ENCODE results near the gene CDH2. TPM values are rescaled to one million over a fixed set of nuclear protein-coding genes. Genes with fewer than 3 reads are reported as not detected.

CDH2 gene
- total and polyA plus RNA-seq, 7 donors: under 0.01 to 8.2 (median 5.6) TPM; not detected in 1

- 56 to 75% methylated on average over 1 of the region's 1 CpG for WGBS, 2 donors
- Histone ChIP-seq H3K27ac (no peak overlapping the region), H3K27me3 (no peaks in the 10 kb centered on the region), H3K36me3 (no peaks in the 10 kb centered on the region), H3K9me3 (no peaks in the 10 kb centered on the region), H3K4me1 (peaks cover 0 to 12% (median 0%) of the 10 kb centered on the region in 4 donors), H3K4me3 (no peak overlapping the region)
- intact Hi-C loops (cut with DNase I): no loop called here
- TF ChIP-seq CTCF (IDR thresholded peaks at IDR 0.05) (no peak), EP300 (IDR thresholded peaks at IDR 0.05) (no peak), POLR2A (IDR thresholded peaks at IDR 0.05) (no peak), POLR2AphosphoS5 (IDR thresholded peaks at IDR 0.05) (no peak)
- DNase-seq: no peak
Observed at GRCh38 chr18:28150925-28151324, 26.0 kb downstream of the CDH2 start.

- Histone ChIP-seq H3K36me3 (no peaks in the 10 kb centered on the region), H3K27me3 (no peaks in the 10 kb centered on the region), H3K4me3 (no peak overlapping the region), H3K4me1 (peaks cover 0 to 12% (median 0%) of the 10 kb centered on the region in 4 donors), H3K9me3 (no peaks in the 10 kb centered on the region), H3K27ac (no peak overlapping the region)
- no peak for TF ChIP-seq POLR2AphosphoS5 (IDR thresholded peaks at IDR 0.05)
- intact Hi-C loops (cut with DNase I): no loop called here
- no peak for DNase-seq
- 80 to 86% methylated on average over 14 of the region's 14 CpGs for WGBS, 2 donors
Observed at GRCh38 chr18:28149810-28150420, 27.0 kb downstream of the CDH2 start.

GRCh38 chr18:28147674-28148171 lies 29.2 kb downstream of the CDH2 start:
- TF ChIP-seq POLR2A (IDR thresholded peaks at IDR 0.05): no peak
- TF ChIP-seq POLR2AphosphoS5 (IDR thresholded peaks at IDR 0.05): no peak
- no peak for TF ChIP-seq EP300 (IDR thresholded peaks at IDR 0.05)
- no peak for TF ChIP-seq CTCF (IDR thresholded peaks at IDR 0.05)
- Histone ChIP-seq H3K4me3 (no peak overlapping the region), H3K27ac (no peak overlapping the region), H3K4me1 (no peaks in the 10 kb centered on the region), H3K9me3 (no peaks in the 10 kb centered on the region), H3K36me3 (no peaks in the 10 kb centered on the region), H3K27me3 (no peaks in the 10 kb centered on the region)
- intact Hi-C loops (cut with DNase I): no loop called here
- no peak for DNase-seq
- 44 to 59% methylated on average over 5 of the region's 5 CpGs for WGBS, 2 donors

- Histone ChIP-seq H3K9me3 (no peaks in the 10 kb centered on the region), H3K27me3 (no peaks in the 10 kb centered on the region), H3K4me1 (no peaks in the 10 kb centered on the region), H3K36me3 (no peaks in the 10 kb centered on the region), H3K4me3 (no peak overlapping the region), H3K27ac (no peak overlapping the region)
- TF ChIP-seq POLR2AphosphoS5 (IDR thresholded peaks at IDR 0.05) (no peak), EP300 (IDR thresholded peaks at IDR 0.05) (no peak), POLR2A (IDR thresholded peaks at IDR 0.05) (no peak), CTCF (IDR thresholded peaks at IDR 0.05) (no peak)
- no peak for DNase-seq
- WGBS, 2 donors: 25 to 56% methylated on average over 2 of the region's 2 CpGs
- intact Hi-C loops (cut with DNase I): no loop called here
Observed at GRCh38 chr18:28143725-28144124, 33.2 kb downstream of the CDH2 start.

- H3K27me3 ChIP-seq: no peaks in the 10 kb centered on the region
- H3K4me1 ChIP-seq: no peaks in the 10 kb centered on the region
- DNase-seq: no peak
- no peak overlapping the region for H3K4me3 ChIP-seq
- H3K9me3 ChIP-seq: no peaks in the 10 kb centered on the region
- no peaks in the 10 kb centered on the region for H3K36me3 ChIP-seq
- no peak for TF ChIP-seq POLR2AphosphoS5 (IDR thresholded peaks at IDR 0.05)
- TF ChIP-seq EP300 (IDR thresholded peaks at IDR 0.05): no peak
- TF ChIP-seq CTCF (IDR thresholded peaks at IDR 0.05): no peak
- no peak for TF ChIP-seq POLR2A (IDR thresholded peaks at IDR 0.05)
- H3K27ac ChIP-seq: no peak overlapping the region
- 80% methylated on average over 3 of the region's 3 CpGs for WGBS, 2 donors
- intact Hi-C loops (cut with DNase I): no loop called here
Observed at GRCh38 chr18:28138816-28139215, 38.1 kb downstream of the CDH2 start.
